Myometrial cell (primary cell): Measurements from ENCODE around the gene OR2AJ1. TPM values are rescaled to one million over a fixed set of nuclear protein-coding genes. Genes with fewer than 3 reads are reported as not detected.

Source experiments
- total RNA-seq: library from RNA; depleted of rRNA; stranded (reverse); fragments of >200 nt; gene quantifications from 2 replicates; pipeline ENCODE4 v1.2.3, GENCODE V29; 2015

Gene OR2AJ1
- total RNA-seq = not detected in 2 replicates

GRCh38 chr1:247924868-247925267, at the start of gene OR2AJ1:
TSS of gene OR2AJ1 (plus strand) at chr1:247924889. CDS start at chr1:247933769, 8,880 bp downstream.

GRCh38 chr1:247895163-247895637, 29.5 kb upstream of the OR2AJ1 start, which contains the start of gene OR2W3:
TSS of gene OR2W3 (plus strand) at chr1:247895587. CDS start at chr1:247895587, 0 bp downstream.

GRCh38 chr1:247919952-247920351, 4.7 kb upstream of the OR2AJ1 start, which contains the start of gene OR2T8:
TSS of gene OR2T8 (plus strand) at chr1:247920252. CDS start at chr1:247921018, 766 bp downstream.

GRCh38 chr1:247948558-247948957, 23.9 kb downstream of the OR2AJ1 start, which contains the start of gene OR2L8:
TSS of gene OR2L8 (plus strand) at chr1:247948858. CDS start at chr1:247948858, 0 bp downstream.

GRCh38 chr1:247964933-247965332, 40.2 kb downstream of the OR2AJ1 start, which contains the start of gene OR2AK2:
TSS of gene OR2AK2 (plus strand) at chr1:247965233. CDS start at chr1:247965377, 144 bp downstream.

Other genes starting within 250 kb of the OR2AJ1 start
- gene OR13G1, start 245.2 kb upstream of the OR2AJ1 start, total RNA-seq = not detected in 2 replicates
- not detected in 2 replicates for gene OR6F1, start 208.2 kb upstream of the OR2AJ1 start, total RNA-seq
- not detected in 2 replicates for gene OR14K1, start 186.3 kb upstream of the OR2AJ1 start, total RNA-seq
- not detected in 2 replicates for gene OR14A2, start 176.7 kb upstream of the OR2AJ1 start, total RNA-seq
- gene OR1C1, start 164.3 kb upstream of the OR2AJ1 start, total RNA-seq = not detected in 2 replicates
- not detected in 2 replicates for gene OR14A16, start 100.8 kb upstream of the OR2AJ1 start, total RNA-seq
- not detected in 2 replicates for gene OR11L1, start 83.0 kb upstream of the OR2AJ1 start, total RNA-seq
- 0.29 TPM in 1 of 2 replicates, not detected in the other for gene TRIM58, start 67.7 kb upstream of the OR2AJ1 start, total RNA-seq
- gene OR2W3, start 29.3 kb upstream of the OR2AJ1 start, total RNA-seq = not detected in 2 replicates
- gene OR2T8, start 4.6 kb upstream of the OR2AJ1 start, total RNA-seq = not detected in 2 replicates
- gene OR2L8, start 24.0 kb downstream of the OR2AJ1 start, total RNA-seq = not detected in 2 replicates
- not detected in 2 replicates for gene OR2AK2, start 40.3 kb downstream of the OR2AJ1 start, total RNA-seq
- not detected in 2 replicates for gene OR2L5, start 88.8 kb downstream of the OR2AJ1 start, total RNA-seq
- not detected in 2 replicates for gene OR2L2, start 105.2 kb downstream of the OR2AJ1 start, total RNA-seq
- gene OR2L3, start 121.9 kb downstream of the OR2AJ1 start, total RNA-seq = not detected in 2 replicates
- not detected in 2 replicates for gene OR2L13, start 170.3 kb downstream of the OR2AJ1 start, total RNA-seq
- gene OR2M5, start 220.3 kb downstream of the OR2AJ1 start, total RNA-seq = not detected in 2 replicates
- gene OR2M2, start 249.9 kb downstream of the OR2AJ1 start, total RNA-seq = not detected in 2 replicates